CD4-positive, alpha-beta T cell treated with Interleukin-6 for 4 hours (primary cell): ENCODE measurements around the gene ZNF804A.
"Not testable (repeated sequence)": the region's sequence is repeated elsewhere in the genome, so short reads cannot be mapped to it uniquely, and the experiment has no call there.

Experiments used
- DNase-seq: peaks from one replicate; pipeline ENCODE4 v3.0.0-alpha.2; 2020; ENCODE audit warnings: mixed read lengths

Gene ZNF804A

GRCh38 chr2:184835398-184835715 is 237.0 kb downstream of the ZNF804A start:
- no peak for DNase-seq

- DNase-seq: no peak
These were observed 249.0 kb downstream of the ZNF804A start for GRCh38 chr2:184847331-184847730.

- DNase-seq: no peak
These were observed 251.2 kb downstream of the ZNF804A start for GRCh38 chr2:184849516-184849915.

- DNase-seq: no peak
These were observed 253.2 kb downstream of the ZNF804A start for GRCh38 chr2:184851576-184851975.

- no peak for DNase-seq
These were observed 260.9 kb downstream of the ZNF804A start for GRCh38 chr2:184859187-184859586.

- no peak for DNase-seq
These were observed 262.4 kb downstream of the ZNF804A start for GRCh38 chr2:184860744-184861143.

GRCh38 chr2:184875212-184875611 is 276.9 kb downstream of the ZNF804A start:
- DNase-seq: no peak

GRCh38 chr2:184875911-184876310 is 277.6 kb downstream of the ZNF804A start:
- DNase-seq: no peak

- no peak for DNase-seq
These were observed 279.6 kb downstream of the ZNF804A start for GRCh38 chr2:184877909-184878308.

GRCh38 chr2:184879671-184880070 is 281.3 kb downstream of the ZNF804A start:
- DNase-seq: no peak

- DNase-seq: not testable (repeated sequence)
These were observed 288.3 kb downstream of the ZNF804A start for GRCh38 chr2:184886585-184886984.

GRCh38 chr2:184890311-184890710 is 292.0 kb downstream of the ZNF804A start:
- DNase-seq: no peak

- no peak for DNase-seq
These were observed 306.7 kb downstream of the ZNF804A start for GRCh38 chr2:184904991-184905390.

- DNase-seq: no peak
These were observed 307.8 kb downstream of the ZNF804A start for GRCh38 chr2:184906160-184906559.

GRCh38 chr2:184906709-184907108 is 308.4 kb downstream of the ZNF804A start:
- DNase-seq: no peak

GRCh38 chr2:184908966-184909365 is 310.6 kb downstream of the ZNF804A start:
- no peak for DNase-seq

GRCh38 chr2:184920451-184920965 is 322.2 kb downstream of the ZNF804A start:
- DNase-seq: no peak

- DNase-seq: no peak
These were observed 323.3 kb downstream of the ZNF804A start for GRCh38 chr2:184921676-184922075.

- no peak for DNase-seq
These were observed 325.4 kb downstream of the ZNF804A start for GRCh38 chr2:184923751-184924150.

- DNase-seq: no peak
These were observed 328.7 kb downstream of the ZNF804A start for GRCh38 chr2:184927040-184927439.

- no peak for DNase-seq
These were observed 338.4 kb downstream of the ZNF804A start for GRCh38 chr2:184936761-184937160.

GRCh38 chr2:184938221-184938985 is 340.1 kb downstream of the ZNF804A start:
- no peak for DNase-seq

GRCh38 chr2:184945326-184945725 is 347.0 kb downstream of the ZNF804A start:
- no peak for DNase-seq

GRCh38 chr2:184945824-184946223 is 347.5 kb downstream of the ZNF804A start:
- DNase-seq: no peak

- no peak for DNase-seq
These were observed 358.5 kb downstream of the ZNF804A start for GRCh38 chr2:184956856-184957255.
